ENCODE results near the gene NAA35. TPM values are rescaled to one million over a fixed set of nuclear protein-coding genes. Genes with fewer than 3 reads are reported as not detected.
"Not testable (repeated sequence)": the region's sequence is repeated elsewhere in the genome, so short reads cannot be mapped to it uniquely, and the experiment has no call there.

NAA35 gene
- total and polyA plus RNA-seq, 2 experiments from 2014 or later, result 19.7 to 22.0 TPM

- no peak for TF ChIP-seq EZH2 (IDR thresholded peaks at IDR 0.05; ENCODE audit: insufficient read depth, poor library complexity, severe bottlenecking)
- no peak for TF ChIP-seq EZH2phosphoT487 (IDR thresholded peaks at IDR 0.05; ENCODE audit: insufficient read depth, low read depth)
- H3K9me3 ChIP-seq (ENCODE audit: low read depth), result no peaks in the 10 kb centered on the region
- H3K27ac ChIP-seq, result no peak overlapping the region
- no peaks in the 10 kb centered on the region for H3K79me2 ChIP-seq (ENCODE audit: insufficient read depth)
- 6% methylated on average over 2 of the region's 2 CpGs for WGBS, 2 experiments (ENCODE audit: low coverage in 1 of 2, low lambda C conversion rate in 2 of 2, missing lambda C conversion rate in 2 of 2)
- no peaks in the 10 kb centered on the region for H4K20me1 ChIP-seq (ENCODE audit: insufficient read depth)
- no peaks in the 10 kb centered on the region for H3K4me1 ChIP-seq (ENCODE audit: insufficient read depth)
- no peak overlapping the region for H3K4me2 ChIP-seq (ENCODE audit: unreplicated experiment)
- DNase-seq, result no peak
- H3K27me3 ChIP-seq (replicated peaks; ENCODE audit: insufficient read depth), result no peaks in the 10 kb centered on the region
- no peak overlapping the region for H2AFZ ChIP-seq
- H3K36me3 ChIP-seq (ENCODE audit: low read depth), result no peaks in the 10 kb centered on the region
- H3K9ac ChIP-seq, result no peak overlapping the region
- no peak overlapping the region for H3K4me3 ChIP-seq
- no peaks in the 10 kb centered on the region for H3K9me2 ChIP-seq (ENCODE audit: insufficient read depth)
- no peaks in the 10 kb centered on the region for H3F3A ChIP-seq (ENCODE audit: insufficient read depth)
- in situ Hi-C loops (cut with MboI), result no loop called here
These were observed 13.9 kb upstream of the NAA35 start for GRCh38 chr9:85927076-85927475.

GRCh38 chr9:85931495-85931894, 9.5 kb upstream of the NAA35 start:
- no peaks in the 10 kb centered on the region for H3K4me1 ChIP-seq (ENCODE audit: insufficient read depth)
- H3K79me2 ChIP-seq (ENCODE audit: insufficient read depth), result no peaks in the 10 kb centered on the region
- no peak overlapping the region for H3K27ac ChIP-seq
- H3K9me2 ChIP-seq (ENCODE audit: insufficient read depth), result no peaks in the 10 kb centered on the region
- no peaks in the 10 kb centered on the region for H3K9me3 ChIP-seq (ENCODE audit: low read depth)
- no peak for DNase-seq
- TF ChIP-seq EZH2 (IDR thresholded peaks at IDR 0.05; ENCODE audit: insufficient read depth, poor library complexity, severe bottlenecking), result no peak
- TF ChIP-seq EZH2phosphoT487 (IDR thresholded peaks at IDR 0.05; ENCODE audit: insufficient read depth, low read depth), result no peak
- no peaks in the 10 kb centered on the region for H3F3A ChIP-seq (ENCODE audit: insufficient read depth)
- no peaks in the 10 kb centered on the region for H3K36me3 ChIP-seq (ENCODE audit: low read depth)
- H3K4me3 ChIP-seq, result no peak overlapping the region
- in situ Hi-C loops (cut with MboI), result no loop called here
- no peak overlapping the region for H3K9ac ChIP-seq
- no peaks in the 10 kb centered on the region for H4K20me1 ChIP-seq (ENCODE audit: insufficient read depth)
- no peak overlapping the region for H3K4me2 ChIP-seq (ENCODE audit: unreplicated experiment)
- no peak overlapping the region for H2AFZ ChIP-seq
- 71 to 72% methylated on average over 2 of the region's 2 CpGs for WGBS, 2 experiments (ENCODE audit: low coverage in 1 of 2, low lambda C conversion rate in 2 of 2, missing lambda C conversion rate in 2 of 2)
- no peaks in the 10 kb centered on the region for H3K27me3 ChIP-seq (replicated peaks; ENCODE audit: insufficient read depth)

DNA sequence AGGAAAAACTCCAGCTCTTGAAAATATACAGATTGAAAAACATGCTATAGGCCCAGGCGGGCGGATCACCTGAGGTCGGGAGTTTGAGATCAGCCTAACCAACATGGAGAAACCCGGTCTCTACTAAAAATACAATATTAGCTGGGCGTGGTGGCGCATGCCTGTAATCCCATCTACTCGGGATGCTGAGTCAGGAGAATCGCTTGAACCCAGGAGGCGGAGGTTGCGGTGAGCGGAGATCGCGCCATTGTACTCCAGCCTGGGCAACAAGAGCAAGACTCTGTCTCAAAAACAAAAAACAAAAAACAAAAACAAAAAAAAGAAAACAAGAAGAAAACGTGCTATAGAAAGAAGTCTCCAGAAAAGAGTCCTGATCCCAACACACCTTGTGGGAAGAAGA, 5.0 kb upstream of the NAA35 start:
- WGBS, 2 experiments (ENCODE audit: low coverage in 1 of 2, low lambda C conversion rate in 2 of 2, missing lambda C conversion rate in 2 of 2), result 88 to 90% methylated on average over 14 of the region's 14 CpGs
- DNase-seq; H4K20me1 ChIP-seq (ENCODE audit: insufficient read depth); H3K4me1 ChIP-seq (ENCODE audit: insufficient read depth); H3K36me3 ChIP-seq (ENCODE audit: low read depth); H3K9ac ChIP-seq; H3K9me3 ChIP-seq (ENCODE audit: low read depth); H3K9me2 ChIP-seq (ENCODE audit: insufficient read depth); H3F3A ChIP-seq (ENCODE audit: insufficient read depth); H3K27me3 ChIP-seq (replicated peaks; ENCODE audit: insufficient read depth); H3K27ac ChIP-seq; H3K4me2 ChIP-seq (ENCODE audit: unreplicated experiment); H2AFZ ChIP-seq; H3K79me2 ChIP-seq (ENCODE audit: insufficient read depth); H3K4me3 ChIP-seq; in situ Hi-C loops (cut with MboI): not testable (repeated sequence)

DNA sequence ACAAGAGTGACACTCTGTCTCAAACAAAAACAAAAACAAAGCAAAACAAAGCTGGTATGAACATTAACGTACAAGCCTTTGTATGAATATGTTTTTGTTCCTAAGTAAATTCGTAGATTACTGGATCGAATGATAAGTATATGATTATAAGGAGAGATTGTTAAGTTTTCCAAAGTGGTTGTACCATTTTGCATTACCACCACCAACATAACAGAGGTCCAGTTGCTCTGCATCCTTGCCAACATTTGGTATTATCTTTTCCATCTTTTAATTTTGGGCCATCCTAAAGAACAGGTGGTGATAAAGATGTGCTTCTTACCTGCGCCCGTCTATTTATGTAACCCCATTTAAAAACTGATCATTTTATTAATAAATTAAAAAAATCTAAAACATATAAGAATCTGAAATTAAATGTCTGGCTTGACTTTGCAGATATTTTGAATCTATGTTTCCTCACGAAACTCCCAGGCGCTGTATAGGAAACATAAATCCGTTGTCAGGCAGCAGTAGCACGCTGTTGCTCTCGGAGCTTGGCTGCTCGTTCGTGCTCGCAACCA, 593 bp upstream of the NAA35 start:
- no peaks in the 10 kb centered on the region for H3K27me3 ChIP-seq (replicated peaks; ENCODE audit: insufficient read depth)
- peak overlapping the region; percentile 95 for H3K4me3 ChIP-seq
- H3K9me3 ChIP-seq (ENCODE audit: low read depth), result no peaks in the 10 kb centered on the region
- TF ChIP-seq EZH2 (IDR thresholded peaks at IDR 0.05; ENCODE audit: insufficient read depth, poor library complexity, severe bottlenecking) (no peak), EZH2phosphoT487 (IDR thresholded peaks at IDR 0.05; ENCODE audit: insufficient read depth, low read depth) (no peak)
- in situ Hi-C loops (cut with MboI), result no loop called here
- H4K20me1 ChIP-seq (ENCODE audit: insufficient read depth), result no peaks in the 10 kb centered on the region
- peak overlapping the region; percentile 86 for H3K4me2 ChIP-seq (ENCODE audit: unreplicated experiment)
- peak overlapping the region; percentile 86 for H3K27ac ChIP-seq
- no peaks in the 10 kb centered on the region for H3K9me2 ChIP-seq (ENCODE audit: insufficient read depth)
- H3K4me1 ChIP-seq (ENCODE audit: insufficient read depth), result peaks cover 18% of the 10 kb centered on the region
- peak overlapping the region; percentile 92 for H3K9ac ChIP-seq
- DNase-seq, result peak; percentile 14
- peak overlapping the region; percentile 91 for H2AFZ ChIP-seq
- 21 to 28% methylated on average over 13 of the region's 13 CpGs for WGBS, 2 experiments (ENCODE audit: low coverage in 1 of 2, low lambda C conversion rate in 2 of 2, missing lambda C conversion rate in 2 of 2)
- H3F3A ChIP-seq (ENCODE audit: insufficient read depth), result no peaks in the 10 kb centered on the region
- peaks cover 17% of the 10 kb centered on the region for H3K36me3 ChIP-seq (ENCODE audit: low read depth)
- H3K79me2 ChIP-seq (ENCODE audit: insufficient read depth), result peaks cover 43% of the 10 kb centered on the region

GRCh38 chr9:85941622-85941940, 635 bp downstream of the NAA35 start:
- Histone ChIP-seq H3K9me2 (ENCODE audit: insufficient read depth) (no peaks in the 10 kb centered on the region), H3K9me3 (ENCODE audit: low read depth) (no peaks in the 10 kb centered on the region), H3K4me3 (peak overlapping the region; percentile 95), H3K4me1 (ENCODE audit: insufficient read depth) (peaks cover 18% of the 10 kb centered on the region), H3K27me3 (replicated peaks; ENCODE audit: insufficient read depth) (no peaks in the 10 kb centered on the region), H3K79me2 (ENCODE audit: insufficient read depth) (peaks cover 55% of the 10 kb centered on the region), H3K9ac (peak overlapping the region; percentile 92), H2AFZ (peak overlapping the region; percentile 91), H3K36me3 (ENCODE audit: low read depth) (peaks cover 28% of the 10 kb centered on the region), H3K27ac (peak overlapping the region; percentile 67), H3F3A (ENCODE audit: insufficient read depth) (no peaks in the 10 kb centered on the region), H3K4me2 (ENCODE audit: unreplicated experiment) (peak overlapping the region; percentile 96), H4K20me1 (ENCODE audit: insufficient read depth) (no peaks in the 10 kb centered on the region)
- no peak for DNase-seq
- in situ Hi-C loops (cut with MboI), result no loop called here
- TF ChIP-seq EZH2phosphoT487 (IDR thresholded peaks at IDR 0.05; ENCODE audit: insufficient read depth, low read depth) (no peak), EZH2 (IDR thresholded peaks at IDR 0.05; ENCODE audit: insufficient read depth, poor library complexity, severe bottlenecking) (no peak)
- WGBS, 2 experiments (ENCODE audit: low coverage in 1 of 2, low lambda C conversion rate in 2 of 2, missing lambda C conversion rate in 2 of 2), result 2 to 4% methylated on average over 15 of the region's 15 CpGs

Measured in GM23248 (cell line).